IPS DF 4.7 (cell line): Measurements from ENCODE around the gene RTF2.
"Not testable (repeated sequence)": the region's sequence is repeated elsewhere in the genome, so short reads cannot be mapped to it uniquely, and the experiment has no call there.

Experiments used
- DNase-seq: peaks from one replicate; pipeline ENCODE4 v3.0.0-alpha.2; 2013; ENCODE audit warnings: low spot score; ENCODE audit errors: extremely low read depth

RTF2 gene

GRCh38 chr20:56487216-56487615 lies 18.8 kb downstream of the RTF2 start:
- DNase-seq = no peak

GRCh38 chr20:56488566-56488965 lies 20.1 kb downstream of the RTF2 start:
- DNase-seq = no peak

DNA sequence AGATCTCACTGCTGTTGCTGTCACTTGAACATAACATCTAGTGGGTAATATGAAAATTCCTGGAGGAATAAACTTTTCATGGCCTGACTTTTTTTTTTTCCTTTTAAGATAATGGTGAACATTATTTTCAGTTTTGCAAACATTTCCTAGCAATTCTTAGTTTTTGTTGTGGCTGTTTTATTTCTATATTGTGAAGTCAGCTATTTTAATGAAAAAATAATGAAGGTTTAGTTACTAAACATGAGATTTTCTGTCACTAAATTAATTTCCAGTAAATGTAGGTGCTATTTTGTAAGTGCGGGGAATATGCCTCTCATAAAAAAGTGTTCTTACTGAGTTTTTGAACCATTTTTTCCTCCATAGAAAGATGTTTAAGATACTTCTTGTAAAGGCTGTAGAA lies 32.7 kb downstream of the RTF2 start:
- no peak for DNase-seq

- DNase-seq = no peak
Observed at GRCh38 chr20:56503916-56504315, 35.5 kb downstream of the RTF2 start.

DNA sequence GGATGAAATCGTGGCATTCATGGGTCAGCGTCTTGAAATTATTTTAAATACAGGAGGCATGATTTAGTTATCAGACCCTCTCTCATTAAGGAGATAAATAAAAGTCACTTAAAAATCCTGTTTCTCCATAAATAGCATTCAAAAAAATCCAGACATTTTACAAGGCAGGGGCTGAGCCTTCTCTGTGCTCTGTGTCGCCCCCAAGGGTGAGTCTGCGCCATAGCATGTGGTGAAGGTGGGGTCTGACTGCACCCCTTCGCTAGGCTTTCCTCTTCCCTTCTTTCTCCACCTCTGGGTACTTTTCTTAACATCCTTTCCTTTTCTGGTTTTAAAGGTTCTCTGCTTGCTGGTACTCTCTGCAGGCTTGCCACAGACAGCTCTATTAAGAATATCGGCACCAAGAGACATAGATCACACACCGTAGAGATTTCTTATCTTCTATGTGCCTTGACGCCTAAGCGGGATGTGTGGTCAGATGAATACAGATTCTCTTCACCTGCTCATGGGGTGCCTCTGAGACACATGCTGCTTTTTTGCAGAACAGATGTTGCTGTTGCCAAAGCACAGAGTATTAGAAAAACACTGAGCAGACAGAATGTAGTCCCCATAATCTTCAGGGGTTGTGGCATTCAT lies 36.1 kb downstream of the RTF2 start:
- no peak for DNase-seq

DNA sequence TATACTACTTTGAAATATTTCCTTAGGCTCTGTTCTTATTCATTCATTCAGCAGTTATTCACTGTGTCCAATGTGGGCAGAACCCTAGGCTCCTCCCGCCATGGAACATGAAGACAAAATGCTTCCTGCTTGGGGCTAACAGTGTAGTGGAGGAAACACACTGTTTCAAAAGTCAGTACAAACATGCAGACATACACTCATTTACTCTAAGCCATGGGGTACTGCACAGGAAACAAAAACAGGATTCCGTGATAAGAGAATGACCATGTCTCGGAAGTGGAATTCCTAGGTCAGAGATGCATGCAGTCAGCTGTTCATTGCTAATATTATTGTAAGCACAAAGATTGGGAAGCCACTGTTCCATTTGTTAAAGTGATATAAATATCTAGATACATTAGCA lies 37.7 kb downstream of the RTF2 start:
- no peak for DNase-seq

- DNase-seq = no peak
Observed at GRCh38 chr20:56511926-56512325, 43.5 kb downstream of the RTF2 start.

GRCh38 chr20:56513161-56514150 lies 45.0 kb downstream of the RTF2 start:
- no peak for DNase-seq

DNA sequence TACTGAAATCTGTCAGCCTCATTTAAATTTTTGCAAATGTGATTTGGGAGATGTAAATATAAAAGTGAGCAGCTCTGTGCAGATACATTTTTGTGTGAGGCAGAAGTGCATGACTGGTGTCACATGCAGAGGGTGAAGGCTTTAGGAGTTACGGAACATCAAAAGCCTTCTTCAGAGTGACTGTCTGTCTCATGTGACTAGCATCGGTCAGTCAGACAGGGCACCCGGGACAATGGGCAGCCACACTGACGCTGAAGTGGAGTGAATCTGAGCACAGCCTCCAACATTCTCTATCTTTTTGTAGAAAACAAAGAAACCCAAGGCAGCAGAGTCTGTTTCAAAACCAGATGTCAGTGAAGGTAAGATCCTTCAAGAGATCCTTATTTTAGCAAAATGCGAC lies 48.2 kb downstream of the RTF2 start:
- DNase-seq = no peak

DNA sequence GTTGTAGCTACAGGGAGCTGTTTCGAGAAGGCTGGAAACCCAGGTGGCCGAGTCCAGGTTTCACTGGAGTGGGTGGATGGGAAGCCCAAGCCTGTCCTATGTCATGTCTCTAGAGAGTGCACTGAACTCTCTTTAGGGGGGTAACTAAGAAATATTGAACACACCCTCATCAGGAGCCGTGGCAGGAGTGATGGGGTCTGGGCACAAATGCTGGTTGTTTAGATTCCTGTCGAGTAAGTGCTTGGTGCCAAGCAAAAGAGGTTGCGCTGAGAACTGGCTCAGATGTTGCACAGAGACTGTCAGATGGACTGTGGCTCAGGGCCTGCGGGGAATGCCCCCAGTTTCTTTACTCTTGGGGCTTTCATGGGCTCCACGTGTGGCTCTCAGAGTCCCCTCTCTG lies 48.8 kb downstream of the RTF2 start:
- DNase-seq = no peak

- DNase-seq = no peak
Observed at GRCh38 chr20:56517641-56518040, 49.2 kb downstream of the RTF2 start.

- no peak for DNase-seq
Observed at GRCh38 chr20:56518126-56518525, 49.7 kb downstream of the RTF2 start.

DNA sequence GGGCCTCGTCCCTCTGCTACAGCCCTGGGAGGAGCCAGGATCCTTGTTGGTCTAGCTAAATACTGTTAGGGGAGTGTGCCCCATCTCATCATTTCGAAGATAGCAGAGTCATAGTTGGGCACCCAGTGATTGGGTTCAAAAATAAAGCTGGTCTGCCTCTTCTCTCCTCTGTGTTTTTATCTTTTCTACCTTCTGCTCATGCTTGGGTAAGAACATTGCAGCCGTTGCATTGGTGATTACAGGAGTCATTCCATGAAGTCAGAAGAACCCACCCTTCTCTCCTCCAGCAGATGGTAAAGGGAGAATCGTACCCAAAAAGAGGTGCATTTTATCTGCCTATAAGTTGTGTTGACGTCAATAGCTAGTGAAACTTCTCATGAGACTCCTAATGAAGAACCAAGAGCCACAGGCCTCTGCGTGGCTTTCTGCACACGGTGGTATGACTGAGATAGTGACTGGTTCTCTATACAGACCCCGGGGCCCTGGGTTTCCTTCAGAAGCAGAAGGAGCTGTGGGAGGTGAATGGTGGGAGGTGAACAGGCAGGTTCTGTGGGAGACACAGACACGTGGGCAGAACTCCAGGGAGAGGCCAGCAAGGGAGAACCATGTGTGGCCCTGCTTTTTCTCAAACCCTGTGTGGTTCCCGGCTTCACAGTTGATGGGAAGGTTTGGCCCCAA lies 50.4 kb downstream of the RTF2 start:
- DNase-seq = no peak

GRCh38 chr20:56519551-56519950 lies 51.1 kb downstream of the RTF2 start:
- no peak for DNase-seq

DNA sequence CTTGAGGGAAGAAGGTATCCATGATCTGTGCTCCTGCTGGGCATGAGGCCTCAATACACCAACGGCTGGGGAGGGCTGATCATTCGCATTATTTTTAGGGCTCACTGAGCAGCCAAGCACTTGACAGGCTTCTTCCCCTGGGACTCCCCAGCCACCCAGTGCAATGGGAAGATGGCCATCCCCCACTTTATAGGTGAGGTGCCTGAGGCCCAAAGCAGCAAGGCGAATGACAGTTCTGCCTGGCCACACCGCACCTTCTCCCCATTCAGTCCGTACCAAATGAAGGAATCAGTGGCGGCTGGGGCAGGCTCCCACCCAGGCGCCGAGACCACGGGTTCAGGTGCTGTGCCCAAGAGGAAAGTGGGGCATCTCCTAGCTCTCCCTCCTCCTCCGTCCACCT lies 51.8 kb downstream of the RTF2 start:
- DNase-seq = no peak

DNA sequence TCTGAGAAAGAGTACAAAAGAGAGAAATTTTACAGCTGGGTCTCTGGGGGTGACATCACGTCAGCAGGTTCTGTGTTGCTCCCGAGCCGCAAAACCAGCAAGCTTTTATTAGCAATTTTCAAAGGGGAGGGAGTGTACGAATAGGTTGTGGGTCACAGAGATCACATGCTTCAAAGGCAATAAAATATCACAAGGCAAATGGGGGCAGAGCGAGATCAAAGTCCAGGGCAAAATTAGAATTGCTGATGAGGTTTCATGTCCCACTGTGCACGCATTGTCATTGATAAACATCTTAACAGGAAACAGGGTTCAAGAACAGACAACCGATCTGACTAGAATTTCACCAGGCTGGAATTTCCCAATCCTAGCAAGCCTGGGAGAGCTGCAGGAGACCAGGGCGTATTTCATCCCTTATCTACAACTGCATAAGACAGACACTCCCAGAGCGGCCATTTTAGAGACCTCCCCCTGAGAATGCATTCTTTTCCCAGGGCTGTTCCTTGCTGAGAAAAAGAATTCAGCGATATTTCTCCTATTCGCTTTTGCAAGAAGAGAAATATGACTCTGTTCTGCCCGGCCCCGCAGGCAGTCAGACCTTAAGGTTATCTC lies 52.4 kb downstream of the RTF2 start:
- not testable (repeated sequence) for DNase-seq

DNA sequence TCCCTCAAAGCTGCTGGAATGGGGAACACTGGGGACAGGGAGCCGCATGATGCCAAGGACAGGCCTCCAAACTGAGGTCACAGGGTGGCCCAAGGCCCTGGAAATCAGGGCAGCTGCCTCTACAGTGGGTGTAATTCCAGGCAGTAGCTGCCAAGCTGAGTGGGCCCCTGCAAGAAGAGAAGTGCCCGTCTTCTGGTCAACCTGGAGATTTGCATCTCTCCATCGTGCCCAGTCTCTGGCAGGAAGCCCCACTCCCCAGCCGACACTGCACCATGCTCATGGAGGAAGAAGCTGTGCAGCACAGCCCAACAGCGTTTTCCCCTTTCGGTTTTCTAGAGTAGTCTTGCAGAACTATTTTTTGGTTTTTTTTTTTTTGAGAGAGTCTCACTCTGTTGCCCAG lies 53.9 kb downstream of the RTF2 start:
- DNase-seq = no peak

DNA sequence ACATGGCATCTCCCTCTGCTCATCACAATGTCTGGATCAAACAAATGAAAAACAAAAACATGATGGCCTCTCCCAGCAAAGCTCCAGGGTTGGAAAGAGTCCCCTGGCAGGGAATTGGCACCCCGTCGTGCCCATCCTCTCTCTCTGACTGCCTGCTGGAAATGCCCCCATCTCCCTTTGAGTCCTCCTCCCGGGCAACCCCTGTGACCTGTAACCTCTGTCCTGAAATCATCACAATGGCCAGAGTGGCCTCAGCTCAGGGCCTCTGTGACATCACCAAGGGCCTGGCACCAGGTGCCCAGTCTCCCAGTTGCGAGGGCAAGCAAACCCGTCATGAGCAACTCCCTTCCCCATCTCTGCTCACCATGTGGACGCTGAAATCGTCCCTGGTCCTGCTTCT lies 56.0 kb downstream of the RTF2 start, which contains the start of gene FAM209A:
FAM209A (plus strand) TSS at position 301 of the 400 bp plus-strand sequence; CDS start at position 366, 65 bp downstream.
- DNase-seq = not testable (repeated sequence)

GRCh38 chr20:56527521-56527920 lies 59.1 kb downstream of the RTF2 start:
- no peak for DNase-seq

DNA sequence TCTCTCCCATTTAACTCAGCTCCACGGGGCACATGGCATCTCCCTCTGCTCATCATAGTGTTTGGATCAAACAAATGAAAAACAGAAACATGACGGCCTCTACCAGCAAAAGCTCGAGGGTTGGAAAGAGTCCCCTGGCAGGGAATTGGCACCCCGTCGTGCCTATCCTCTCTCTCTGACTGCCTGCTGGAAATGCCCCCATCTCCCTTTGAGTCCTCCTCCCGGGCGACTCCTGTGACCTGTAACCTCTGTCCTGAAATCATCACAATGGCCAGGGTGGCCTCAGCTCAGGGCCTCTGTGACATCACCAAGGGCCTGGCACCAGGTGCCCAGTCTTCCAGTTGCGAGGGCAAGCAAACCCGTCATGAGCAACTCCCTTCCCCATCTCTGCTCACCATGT lies 64.5 kb downstream of the RTF2 start, which contains the start of gene FAM209B:
FAM209B (plus strand) TSS at position 301 of the 400 bp plus-strand sequence; CDS start at position 397, 96 bp downstream.
- DNase-seq = not testable (repeated sequence)

DNA sequence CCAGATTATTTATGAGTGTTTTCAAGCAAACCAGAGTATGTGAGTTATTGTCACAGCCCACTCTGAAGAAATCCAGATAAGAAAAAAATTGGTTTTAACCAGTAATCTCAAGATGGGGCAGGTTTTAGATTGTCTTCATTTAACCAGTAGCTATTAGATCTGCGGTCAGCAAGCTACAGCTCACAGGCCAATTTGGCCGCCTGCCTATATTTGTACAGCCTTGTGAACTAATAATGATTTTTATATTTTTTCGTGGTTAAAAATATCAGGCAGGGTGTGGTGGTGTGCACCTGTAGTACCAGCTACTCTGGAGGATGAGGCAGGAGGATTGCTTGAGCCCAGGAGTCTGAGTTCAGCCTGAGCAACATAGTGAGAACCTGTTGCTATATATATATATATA lies 69.6 kb downstream of the RTF2 start:
- no peak for DNase-seq
